Heart left ventricle (tissue), 16 donors: ENCODE measurements around the gene LCN10. TPM values are rescaled to one million over a fixed set of nuclear protein-coding genes. Genes with fewer than 3 reads are reported as not detected.
"Not testable (repeated sequence)": the region's sequence is repeated elsewhere in the genome, so short reads cannot be mapped to it uniquely, and the experiment has no call there.

ENCODE experiments used
- ATAC-seq, 4 donors: fragments of 200-7000 bp; cut with Tn5 transposase; one replicate each; pipeline ENCODE4 v1.9.1; 2020 to 2022; ENCODE audit warnings: moderate library complexity in 4 of 4, mild to moderate bottlenecking in 3 of 4, moderate number of reproducible peaks in 1 of 4
- DNase-seq, 5 donors: peaks; one replicate each; pipeline ENCODE4 v3.0.0-alpha.2; 2020
- H3K27ac ChIP-seq, 12 donors: fragments of 200-600 bp; sonication (generic) in 4 of 12; one replicate each; pipeline versions ENCODE4 v1.5.0 to v1.8.0; 2016 to 2022; ENCODE audit warnings: mild to moderate bottlenecking in 2 of 12
- H3K27me3 ChIP-seq, 9 donors: fragments of 200-600 bp; sonication (generic) in 2 of 9; one replicate each; pipeline versions ENCODE4 v1.5.1 to v1.8.0; 2016 to 2022; ENCODE audit warnings: mild to moderate bottlenecking in 3 of 9
- H3K36me3 ChIP-seq, 9 donors: fragments of 200-600 bp; sonication (generic) in 2 of 9; one replicate each; pipeline versions ENCODE4 v1.5.0 to v1.8.0; 2018 to 2022; ENCODE audit warnings: mild to moderate bottlenecking in 2 of 9
- H3K4me1 ChIP-seq, 12 donors: fragments of 200-600 bp; sonication (generic) in 4 of 12; one replicate each; pipeline versions ENCODE4 v1.5.0 to v1.8.0; 2016 to 2022; ENCODE audit warnings: mild to moderate bottlenecking in 3 of 12
- H3K4me3 ChIP-seq, 12 donors: fragments of 200-600 bp; sonication (generic) in 4 of 12; one replicate each; pipeline versions ENCODE4 v1.5.0 to v1.8.0; 2017 to 2022; ENCODE audit warnings: mild to moderate bottlenecking in 9 of 12, moderate library complexity in 4 of 12
- H3K9me3 ChIP-seq, 12 donors: fragments of 200-600 bp; sonication (generic) in 4 of 12; one replicate each; pipeline versions ENCODE4 v1.5.0 to v1.8.0; 2016 to 2022; ENCODE audit warnings: mild to moderate bottlenecking in 1 of 12
- CTCF ChIP-seq, 12 donors: fragments of 200-600 bp; sonication (generic) in 4 of 12; IDR thresholded peaks; one replicate each; pipeline versions ENCODE4 v1.5.0 to v1.8.0; 2018 to 2022; ENCODE audit warnings: antibody characterized with exemption in 12 of 12, mild to moderate bottlenecking in 5 of 12
- POLR2A ChIP-seq, 2 donors: fragments of 450-650 bp; IDR thresholded peaks; one replicate each; pipeline ENCODE4 v1.6.1; 2017; ENCODE audit warnings: antibody characterized with exemption in 2 of 2, mild to moderate bottlenecking in 2 of 2, moderate library complexity in 2 of 2
- WGBS, 4 donors: extraction: QIAGEN DNeasy Blood & Tissue Kit in 2 of 4; methylation state at CpG; one replicate each; pipeline versions ENCODE4 v1.1.5 to v1.1.7; 2013 to 2018; 5-methylcytosine and 5-hydroxymethylcytosine counted together
- intact Hi-C, 10 donors: fragments of 100-400 bp; cut with DNase I; formaldehyde crosslinking; loops; one replicate each; pipeline versions ENCODE4 v1.11.1 to v1.14.2; 2022
- polyA plus RNA-seq, 2 donors: library from polyadenylated mRNA; stranded (reverse); fragments of 200-250 nt; gene quantifications; one replicate each; pipeline ENCODE4 v1.2.3, GENCODE V29; 2013
- total RNA-seq, 9 donors: library from RNA; depleted of rRNA in 2 of 9; stranded (reverse); fragments of >200 nt in 2 of 9; fragmentation: NEBNext Ultra II Directional in 3 of 9; extraction: Animal tissue kit (Norgen Biotek cat#: 25700) in 3 of 9; gene quantifications; one replicate each; pipeline versions ENCODE4 v1.1.0 to v1.2.4, GENCODE V29; 2016 to 2023
- donor health status: ischemic (EF 13 %, LVEDD 7.1; RV severe dilation, severe dysfunction).
- donor health status: healthy with polysubstance abuse.
- donor health status: DM: no; HTN: yes; CAD: no.
- donor health status: DM: no; HTN: no; CAD: no.
- donor health status: ischemic (EF 25% LVEDD 6.9; RV normal size, moderate dysfunction).
- donor health status: ischemic (EF 25% LVEDD 5.7; RV mildly dilated, moderate dysfunction).
- donor health status: healthy.
- donor health status: DM: yes; HTN: yes; CAD: no.
- donor health status: ischemic (EF 35%, LVEDD 5.7; RV mildly dilated, moderate dysfunction).
- donor health status: nonischemic (EF 11% LVEDD 7.7; RV severe dilation, severe dysfunction).
- donor health status: DM: yes; HTN: yes; CAD: no.
- donor health status: PGD.
- donor health status: ischemic (EF 29% LVEDD 5.4; RV normal size, mild dysfunction).
- donor health status: nonischemic (EF 23%, LVEDD 6.1; RV moderate dilation, normal function).

Gene LCN10
- total and polyA plus RNA-seq, 11 donors: 0.50 to 40.7 (median 10.5) TPM

GRCh38 chr9:136789523-136789937, 46.8 kb upstream of the LCN10 start:
- TF ChIP-seq POLR2A (IDR thresholded peaks at IDR 0.05) (no peak), CTCF (IDR thresholded peaks at IDR 0.05) (no peak)
- H3K4me1 ChIP-seq: peaks cover 6 to 44% (median 24%) of the 10 kb centered on the region in 12 donors
- no peaks in the 10 kb centered on the region for H3K27me3 ChIP-seq
- ATAC-seq (no peak), DNase-seq (no peak)
- H3K36me3 ChIP-seq: peaks cover 0 to 14% (median 0%) of the 10 kb centered on the region in 9 donors
- H3K9me3 ChIP-seq: no peaks in the 10 kb centered on the region
- intact Hi-C loops: loop anchor here in 4 of 10 donors (2.0 to 10.0 kb wide), 6 partner anchors 245 to 445 kb away; partner anchors contain the start of genes CYSRT1 (in 2 of the 4), RNF224 (in 2 of the 4), RNF208 (in 1 of the 4) and SLC34A3 (in 1 of the 4)
- WGBS, 4 donors: 78 to 86% (median 82%) methylated on average over 3 of the region's 3 CpGs
- peak overlapping the region in 3 of 12 donors; percentile 58 to 99 (median 98) for H3K27ac ChIP-seq
- no peak overlapping the region for H3K4me3 ChIP-seq

DNA sequence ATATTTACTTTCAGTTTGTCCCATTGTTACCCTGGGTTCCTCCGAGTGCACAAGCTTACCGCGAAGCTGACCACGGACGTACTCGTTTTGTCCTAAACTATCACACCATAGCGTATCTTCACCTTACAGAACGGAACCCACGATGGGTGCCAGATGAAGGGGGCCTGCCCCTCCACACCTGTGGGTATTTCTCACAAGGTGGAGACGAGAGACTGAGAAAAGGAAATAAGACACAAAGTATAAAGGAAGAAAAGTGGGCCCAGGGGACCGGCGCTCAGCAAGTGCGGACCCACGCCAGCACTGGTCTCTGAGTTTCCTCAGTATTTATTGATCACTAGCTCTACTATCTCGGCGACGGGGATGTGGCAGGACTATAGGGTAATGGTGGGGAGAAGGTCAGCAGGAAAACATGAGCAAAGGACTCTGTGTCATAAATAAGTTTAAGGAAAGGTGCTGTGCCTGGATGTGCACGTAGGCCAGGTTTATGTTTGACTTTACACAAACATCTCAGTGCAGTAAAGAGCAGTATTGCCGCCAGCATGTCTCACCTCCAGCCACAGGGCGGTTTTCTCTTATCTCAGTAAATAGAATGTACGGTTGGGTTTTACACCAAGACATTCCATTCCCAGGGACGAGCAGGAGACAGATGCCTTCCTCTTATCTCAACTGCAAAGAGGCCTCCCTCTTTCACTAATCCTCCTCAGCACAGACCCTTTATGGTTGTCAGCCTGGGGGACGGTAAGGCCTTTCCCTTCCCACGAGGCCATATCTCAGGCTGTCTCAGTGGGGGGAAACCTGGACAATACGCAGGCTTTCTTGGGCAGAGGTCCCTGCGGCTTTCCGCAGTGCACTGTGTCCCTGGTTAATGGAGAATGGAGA, 46.1 kb upstream of the LCN10 start:
- intact Hi-C loops: loop anchor here in 5 of 10 donors (1.0 to 10.0 kb wide), 7 partner anchors 246 to 446 kb away; partner anchors contain the start of genes CYSRT1 (in 2 of the 5), RNF224 (in 2 of the 5), RNF208 (in 1 of the 5) and SLC34A3 (in 1 of the 5)
- Histone ChIP-seq H3K4me3 (peak overlapping the region in 1 of 12 donors; percentile 2), H3K36me3 (peaks cover 0 to 12% (median 0%) of the 10 kb centered on the region in 9 donors), H3K4me1 (peaks cover 6 to 43% (median 24%) of the 10 kb centered on the region in 12 donors), H3K27ac (peak overlapping the region in 3 of 12 donors; percentile 38 to 99 (median 39))
- not testable (repeated sequence) for H3K27me3 ChIP-seq, DNase-seq, ATAC-seq, H3K9me3 ChIP-seq
- 66 to 70% (median 68%) methylated on average over 27 of the region's 27 CpGs for WGBS, 4 donors

DNA sequence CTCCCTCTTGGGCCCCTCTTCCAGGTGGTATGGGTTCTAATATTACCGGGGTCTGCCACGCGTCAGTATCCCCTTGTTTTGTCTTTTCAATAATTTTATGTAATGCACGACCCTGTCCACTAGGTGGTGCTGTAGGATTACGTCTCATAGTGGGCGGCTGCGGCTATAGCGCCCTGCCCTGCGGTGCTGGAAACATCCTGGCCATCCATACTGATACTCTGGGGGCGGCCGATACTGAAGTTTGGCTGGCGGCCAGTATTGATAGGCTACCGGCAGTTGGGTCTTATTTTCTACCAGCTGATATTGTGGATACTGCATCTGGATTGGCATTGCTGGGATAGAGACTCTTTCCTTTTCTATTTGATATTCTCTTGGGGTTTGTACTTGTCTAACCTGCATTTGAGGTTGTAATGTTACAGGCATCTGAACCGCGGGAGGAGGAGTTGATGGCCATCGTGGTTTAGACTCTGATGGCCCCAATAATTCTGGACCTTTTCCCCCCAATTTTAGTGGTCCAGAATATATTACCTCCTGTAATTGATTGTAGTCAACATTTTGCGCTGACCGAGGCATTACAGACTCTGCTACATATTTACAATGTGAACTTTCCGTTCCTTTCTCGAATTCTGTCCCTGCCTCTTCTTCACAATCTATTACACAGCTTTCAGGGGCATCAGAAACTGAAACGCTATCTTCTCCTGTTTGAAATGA, 45.1 kb upstream of the LCN10 start:
- no peak for ATAC-seq
- no peaks in the 10 kb centered on the region for H3K27me3 ChIP-seq
- H3K27ac ChIP-seq: peak overlapping the region in 1 of 12 donors; percentile 39
- intact Hi-C loops: loop anchor here (1.0 to 10.0 kb wide), 7 partner anchors 247 to 447 kb away; partner anchors contain the start of genes CYSRT1 (in 2 of the 10), RNF224 (in 2 of the 10), RNF208 (in 1 of the 10) and SLC34A3 (in 1 of the 10)
- 15 to 19% (median 17%) methylated on average over 21 of the region's 21 CpGs for WGBS, 4 donors
- H3K36me3 ChIP-seq: peaks cover 0 to 7% (median 0%) of the 10 kb centered on the region in 9 donors
- no peak for TF ChIP-seq POLR2A (IDR thresholded peaks at IDR 0.05)
- peak; percentile 81 to 93 (median 90) for TF ChIP-seq CTCF (IDR thresholded peaks at IDR 0.05)
- peak; percentile 59 to 81 (median 69) for DNase-seq
- peak overlapping the region in 1 of 12 donors; percentile 8 for H3K4me3 ChIP-seq
- H3K9me3 ChIP-seq: no peaks in the 10 kb centered on the region
- H3K4me1 ChIP-seq: peaks cover 6 to 37% (median 22%) of the 10 kb centered on the region in 12 donors

GRCh38 chr9:136786983-136787382, 44.2 kb upstream of the LCN10 start:
- not testable (repeated sequence) for H3K4me3 ChIP-seq
- intact Hi-C loops: loop anchor here in 9 of 10 donors (1.0 to 10.0 kb wide), 7 partner anchors 248 to 448 kb away; partner anchors contain the start of genes CYSRT1 (in 2 of the 9), RNF224 (in 2 of the 9), RNF208 (in 1 of the 9) and SLC34A3 (in 1 of the 9)

More at GRCh38 chr9:136786983-136787382, 44.2 kb upstream of the LCN10 start:
- not testable (repeated sequence) for H3K27ac ChIP-seq, H3K36me3 ChIP-seq, H3K27me3 ChIP-seq, DNase-seq, H3K9me3 ChIP-seq, ATAC-seq
- WGBS, 4 donors: 24 to 42% (median 32%) methylated on average over 4 of the region's 4 CpGs
- H3K4me1 ChIP-seq: peaks cover 0 to 29% (median 16%) of the 10 kb centered on the region in 12 donors
